ENCODE results near the gene MYO1D. TPM values are rescaled to one million over a fixed set of nuclear protein-coding genes. Genes with fewer than 3 reads are reported as not detected.

MYO1D gene
- total and polyA plus RNA-seq, 5 donors from 2014 or later, result 1.5 to 8.2 (median 2.7) TPM

DNA sequence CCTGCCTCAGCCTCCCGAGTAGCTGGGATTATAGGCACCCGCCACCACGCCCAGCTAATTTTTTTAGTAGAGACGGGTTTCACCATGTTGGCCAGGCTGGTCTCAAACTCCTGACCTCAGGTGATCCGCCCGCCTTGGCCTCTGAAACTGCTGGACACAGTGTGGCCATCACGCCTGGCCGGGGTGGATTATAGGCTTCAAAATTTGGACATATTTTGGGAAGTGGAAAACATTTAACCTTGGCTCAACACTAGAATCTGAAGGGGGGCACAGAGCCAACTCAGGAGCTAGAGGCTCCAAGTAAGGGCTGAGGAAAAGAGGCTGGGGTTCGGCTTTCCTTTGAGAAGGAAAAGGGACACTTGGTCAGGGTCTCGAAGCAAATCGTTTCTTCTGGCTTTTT lies 392.3 kb downstream of the MYO1D start:
- H3K27me3 Mint-ChIP-seq, result no peaks in the 10 kb centered on the region
- H3K4me3 Mint-ChIP-seq, result peak overlapping the region in 2 of 4 donors; percentile 61 to 84
- ATAC-seq (ENCODE audit: low read depth in 2 of 2) (no peak), DNase-seq (no peak)
- Histone ChIP-seq H3K36me3 (ENCODE audit: control insufficient read depth, insufficient read depth, low read length) (peaks cover 25% of the 10 kb centered on the region), H3K4me3 (ENCODE audit: low read depth, low read length) (no peak overlapping the region), H3K4me1 (ENCODE audit: control insufficient read depth, insufficient read depth, low read length, poor library complexity, severe bottlenecking) (peaks cover 34% of the 10 kb centered on the region), H3K27me3 (ENCODE audit: control insufficient read depth, insufficient read depth, low read length) (no peaks in the 10 kb centered on the region), H3K27ac (ENCODE audit: insufficient read depth, low read length, poor library complexity, severe bottlenecking) (no peak overlapping the region), H3K9me3 (ENCODE audit: control insufficient read depth in 2 of 2, low read length in 2 of 2) (no peaks in the 10 kb centered on the region)
- peaks cover 35% of the 10 kb centered on the region for H3K36me3 Mint-ChIP-seq
- peak overlapping the region in 2 of 3 donors; percentile 58 to 83 for H3K27ac Mint-ChIP-seq
- peaks cover 0 to 37% (median 13%) of the 10 kb centered on the region in 4 donors for H3K4me1 Mint-ChIP-seq
- no peaks in the 10 kb centered on the region for H3K9me3 Mint-ChIP-seq

DNA sequence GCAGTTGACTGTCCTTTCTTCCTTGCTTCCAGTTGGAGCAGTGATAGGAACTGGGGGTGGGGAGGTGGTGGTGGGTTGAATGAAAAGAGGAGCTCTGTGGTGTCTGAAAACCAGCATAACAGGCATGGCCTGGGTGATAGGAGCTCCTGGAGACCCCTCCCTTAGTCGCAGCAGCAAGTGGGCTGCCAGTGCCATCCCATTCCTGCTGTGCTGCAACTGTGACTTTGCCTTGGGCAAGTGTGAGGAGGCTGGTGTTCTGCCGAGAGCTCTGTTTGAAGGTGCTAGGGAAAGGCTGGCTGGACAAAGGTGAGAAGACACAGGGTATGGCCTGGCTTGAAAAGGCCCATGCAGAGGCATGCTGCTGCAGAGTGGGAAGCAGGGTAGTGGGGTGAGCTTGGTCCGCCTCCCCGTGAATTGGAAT lies 392.9 kb downstream of the MYO1D start:
- no peak for DNase-seq
- no peaks in the 10 kb centered on the region for H3K9me3 Mint-ChIP-seq
- H3K4me3 Mint-ChIP-seq, result peak overlapping the region; percentile 4 to 84 (median 48)
- Histone ChIP-seq H3K4me3 (ENCODE audit: low read depth, low read length) (no peak overlapping the region), H3K27ac (ENCODE audit: insufficient read depth, low read length, poor library complexity, severe bottlenecking) (peak overlapping the region; percentile 57), H3K9me3 (ENCODE audit: control insufficient read depth in 2 of 2, low read length in 2 of 2) (no peaks in the 10 kb centered on the region), H3K27me3 (ENCODE audit: control insufficient read depth, insufficient read depth, low read length) (no peaks in the 10 kb centered on the region), H3K36me3 (ENCODE audit: control insufficient read depth, insufficient read depth, low read length) (peaks cover 31% of the 10 kb centered on the region), H3K4me1 (ENCODE audit: control insufficient read depth, insufficient read depth, low read length, poor library complexity, severe bottlenecking) (peaks cover 28% of the 10 kb centered on the region)
- no peaks in the 10 kb centered on the region for H3K27me3 Mint-ChIP-seq
- H3K4me1 Mint-ChIP-seq, result peaks cover 0 to 31% (median 11%) of the 10 kb centered on the region in 4 donors
- H3K36me3 Mint-ChIP-seq, result peaks cover 35% of the 10 kb centered on the region
- ATAC-seq (ENCODE audit: low read depth in 2 of 2), result no peak
- peak overlapping the region; percentile 31 to 94 (median 58) for H3K27ac Mint-ChIP-seq

DNA sequence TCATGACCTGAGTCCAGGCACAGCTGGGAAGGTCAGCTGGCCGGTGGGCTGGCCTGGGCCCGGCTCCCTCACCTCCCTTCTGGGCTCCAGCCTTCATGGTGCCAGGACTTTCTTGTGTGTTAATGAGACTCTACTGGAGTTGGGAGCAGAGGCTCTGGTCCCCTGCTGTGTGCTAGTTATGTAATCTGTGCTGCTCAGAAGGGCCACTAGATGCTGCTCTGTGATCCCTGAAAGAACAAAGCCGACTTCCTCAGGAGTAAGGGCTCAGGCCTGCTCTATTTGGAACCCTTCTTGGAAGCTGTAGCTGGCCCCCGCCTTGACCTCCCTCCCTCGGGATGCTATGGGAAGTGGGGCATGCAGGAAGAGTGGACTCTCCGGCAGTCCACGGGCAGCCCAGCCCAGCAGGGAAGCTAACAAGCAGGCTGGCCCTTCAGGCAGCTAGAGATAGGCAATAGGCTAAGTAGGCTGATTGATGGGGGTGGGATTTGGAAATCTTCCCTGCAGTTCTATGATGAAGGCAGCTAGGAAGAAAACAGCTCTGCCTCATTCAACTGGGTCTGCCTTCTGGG lies 393.4 kb downstream of the MYO1D start:
- no peaks in the 10 kb centered on the region for H3K27me3 Mint-ChIP-seq
- no peaks in the 10 kb centered on the region for H3K9me3 Mint-ChIP-seq
- peaks cover 0 to 26% (median 10%) of the 10 kb centered on the region in 4 donors for H3K4me1 Mint-ChIP-seq
- Histone ChIP-seq H3K4me3 (ENCODE audit: low read depth, low read length) (no peak overlapping the region), H3K9me3 (ENCODE audit: control insufficient read depth in 2 of 2, low read length in 2 of 2) (no peaks in the 10 kb centered on the region), H3K4me1 (ENCODE audit: control insufficient read depth, insufficient read depth, low read length, poor library complexity, severe bottlenecking) (peaks cover 24% of the 10 kb centered on the region), H3K36me3 (ENCODE audit: control insufficient read depth, insufficient read depth, low read length) (peaks cover 36% of the 10 kb centered on the region), H3K27ac (ENCODE audit: insufficient read depth, low read length, poor library complexity, severe bottlenecking) (peak overlapping the region; percentile 57), H3K27me3 (ENCODE audit: control insufficient read depth, insufficient read depth, low read length) (no peaks in the 10 kb centered on the region)
- DNase-seq, result peak in 2 of 3 donors; percentile 57 to 61
- peak overlapping the region; percentile 58 to 88 (median 66) for H3K27ac Mint-ChIP-seq
- peak overlapping the region in 2 of 4 donors; percentile 8 to 84 for H3K4me3 Mint-ChIP-seq
- H3K36me3 Mint-ChIP-seq, result peaks cover 35% of the 10 kb centered on the region
- ATAC-seq (ENCODE audit: low read depth in 2 of 2), result peak; percentile 42 to 43

DNA sequence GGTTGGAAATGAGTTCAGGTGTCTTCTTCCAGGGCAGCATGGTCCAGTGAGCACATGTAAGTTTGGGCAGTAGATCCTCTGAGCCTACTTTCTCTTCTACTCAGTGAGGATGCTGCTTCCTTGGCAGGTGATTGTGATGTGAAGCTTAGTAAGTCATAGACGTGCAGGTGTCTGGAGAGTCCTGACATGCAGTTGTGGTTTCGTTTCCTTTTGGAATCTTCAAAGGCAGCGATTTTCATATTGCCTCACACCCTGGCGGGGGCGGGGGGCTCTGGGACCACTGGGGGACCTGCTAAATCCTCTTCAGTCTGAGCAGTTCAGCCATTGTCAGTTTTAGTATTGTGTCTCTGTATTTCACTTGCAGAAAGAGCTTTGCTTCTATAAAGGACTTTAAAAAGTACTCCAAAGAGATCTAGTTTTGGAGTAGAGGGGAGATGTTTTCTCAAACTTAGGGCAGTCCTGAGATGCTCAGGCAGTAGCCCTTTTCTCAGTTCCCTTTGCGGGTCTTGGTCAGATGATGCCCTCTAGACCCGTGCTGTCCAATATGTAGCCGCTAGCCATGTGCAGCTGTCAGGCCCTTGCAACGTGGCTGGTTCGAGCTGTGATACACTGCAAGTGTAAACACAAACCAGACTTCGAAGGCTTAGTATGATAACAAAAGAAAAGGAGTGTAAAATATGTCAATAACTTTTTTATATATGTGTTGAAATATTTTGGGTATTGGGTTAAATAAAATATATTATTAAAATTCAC lies 394.2 kb downstream of the MYO1D start:
- H3K4me3 Mint-ChIP-seq, result peak overlapping the region in 1 of 4 donors; percentile 41
- H3K27ac Mint-ChIP-seq, result peak overlapping the region; percentile 57 to 74 (median 70)
- DNase-seq (no peak), ATAC-seq (ENCODE audit: low read depth in 2 of 2) (no peak)
- H3K4me3 ChIP-seq (ENCODE audit: low read depth, low read length), result no peak overlapping the region
- peaks cover 41% of the 10 kb centered on the region for H3K36me3 ChIP-seq (ENCODE audit: control insufficient read depth, insufficient read depth, low read length)
- H3K36me3 Mint-ChIP-seq, result peaks cover 36% of the 10 kb centered on the region
- peak overlapping the region; percentile 57 for H3K27ac ChIP-seq (ENCODE audit: insufficient read depth, low read length, poor library complexity, severe bottlenecking)
- H3K9me3 ChIP-seq (ENCODE audit: control insufficient read depth in 2 of 2, low read length in 2 of 2), result no peaks in the 10 kb centered on the region
- H3K9me3 Mint-ChIP-seq, result no peaks in the 10 kb centered on the region
- no peaks in the 10 kb centered on the region for H3K27me3 Mint-ChIP-seq
- H3K27me3 ChIP-seq (ENCODE audit: control insufficient read depth, insufficient read depth, low read length), result no peaks in the 10 kb centered on the region
- H3K4me1 ChIP-seq (ENCODE audit: control insufficient read depth, insufficient read depth, low read length, poor library complexity, severe bottlenecking), result peaks cover 16% of the 10 kb centered on the region
- peaks cover 0 to 19% (median 8%) of the 10 kb centered on the region in 4 donors for H3K4me1 Mint-ChIP-seq

DNA sequence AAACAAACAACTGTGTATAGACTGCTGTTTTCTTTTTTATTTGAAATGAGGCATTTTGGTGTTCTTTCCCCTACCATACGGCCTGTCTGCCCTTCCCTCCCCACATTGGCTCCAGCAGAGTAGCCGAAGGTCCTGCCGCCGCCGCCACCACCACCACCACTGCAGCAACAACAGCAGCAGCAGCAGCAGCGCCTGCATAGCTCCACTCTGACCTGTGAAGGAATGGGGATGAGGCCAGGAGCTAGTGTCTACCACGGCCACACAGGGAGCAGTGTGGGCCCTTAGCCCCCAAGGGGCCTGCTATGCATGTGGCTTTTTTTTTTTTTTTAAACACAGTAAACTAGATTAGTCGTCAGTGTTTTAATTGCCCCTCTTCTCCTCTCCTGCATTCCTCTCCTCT lies 395.7 kb downstream of the MYO1D start:
- ATAC-seq (ENCODE audit: low read depth in 2 of 2), result no peak
- H3K27me3 Mint-ChIP-seq, result no peaks in the 10 kb centered on the region
- no peak overlapping the region for H3K27ac ChIP-seq (ENCODE audit: insufficient read depth, low read length, poor library complexity, severe bottlenecking)
- no peak overlapping the region for H3K4me3 ChIP-seq (ENCODE audit: low read depth, low read length)
- no peaks in the 10 kb centered on the region for H3K9me3 Mint-ChIP-seq
- H3K27ac Mint-ChIP-seq, result peak overlapping the region in 1 of 3 donors; percentile 38
- DNase-seq, result no peak
- H3K4me3 Mint-ChIP-seq, result no peak overlapping the region
- peaks cover 0 to 16% (median 4%) of the 10 kb centered on the region in 4 donors for H3K4me1 Mint-ChIP-seq
- peaks cover 10% of the 10 kb centered on the region for H3K4me1 ChIP-seq (ENCODE audit: control insufficient read depth, insufficient read depth, low read length, poor library complexity, severe bottlenecking)
- H3K36me3 ChIP-seq (ENCODE audit: control insufficient read depth, insufficient read depth, low read length), result peaks cover 57% of the 10 kb centered on the region
- H3K36me3 Mint-ChIP-seq, result peaks cover 42% of the 10 kb centered on the region
- no peaks in the 10 kb centered on the region for H3K27me3 ChIP-seq (ENCODE audit: control insufficient read depth, insufficient read depth, low read length)
- no peaks in the 10 kb centered on the region for H3K9me3 ChIP-seq (ENCODE audit: control insufficient read depth in 2 of 2, low read length in 2 of 2)

DNA sequence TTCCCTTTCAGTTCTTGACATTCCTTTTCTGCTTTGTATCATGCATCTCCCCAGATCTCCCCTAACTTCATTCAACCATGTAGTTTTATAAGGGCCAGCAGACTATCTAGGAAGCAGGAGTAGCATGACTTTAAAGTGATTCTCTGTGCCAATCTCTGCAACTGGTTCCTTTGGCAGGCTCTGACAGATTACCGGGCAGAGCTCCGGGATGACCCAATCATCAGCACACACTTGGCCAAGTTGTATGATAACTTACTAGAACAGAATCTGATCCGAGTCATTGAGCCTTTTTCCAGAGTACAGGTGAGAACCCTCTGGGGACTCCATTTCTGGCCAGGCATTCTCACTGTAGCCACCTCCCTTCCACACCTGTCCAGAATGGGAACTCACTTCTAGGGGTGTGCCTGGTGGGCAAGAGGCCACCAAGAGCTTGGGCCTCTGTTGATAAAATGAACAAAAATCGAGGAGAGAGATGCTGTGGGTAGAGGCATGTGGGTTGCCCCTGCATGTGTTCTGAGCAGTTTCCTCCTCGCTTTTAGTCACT lies 397.8 kb downstream of the MYO1D start:
- ATAC-seq (ENCODE audit: low read depth in 2 of 2) (no peak), DNase-seq (no peak)
- Mint-ChIP-seq H3K4me1 (peaks cover 0 to 20% (median 4%) of the 10 kb centered on the region in 4 donors), H3K36me3 (peaks cover 56% of the 10 kb centered on the region), H3K9me3 (no peaks in the 10 kb centered on the region), H3K4me3 (peak overlapping the region in 1 of 4 donors; percentile 47), H3K27ac (peak overlapping the region in 2 of 3 donors; percentile 30 to 51), H3K27me3 (no peaks in the 10 kb centered on the region)
- Histone ChIP-seq H3K36me3 (ENCODE audit: control insufficient read depth, insufficient read depth, low read length) (peaks cover 77% of the 10 kb centered on the region), H3K27me3 (ENCODE audit: control insufficient read depth, insufficient read depth, low read length) (no peaks in the 10 kb centered on the region), H3K27ac (ENCODE audit: insufficient read depth, low read length, poor library complexity, severe bottlenecking) (no peak overlapping the region), H3K9me3 (ENCODE audit: control insufficient read depth in 2 of 2, low read length in 2 of 2) (no peaks in the 10 kb centered on the region), H3K4me1 (ENCODE audit: control insufficient read depth, insufficient read depth, low read length, poor library complexity, severe bottlenecking) (no peaks in the 10 kb centered on the region), H3K4me3 (ENCODE audit: low read depth, low read length) (no peak overlapping the region)

DNA sequence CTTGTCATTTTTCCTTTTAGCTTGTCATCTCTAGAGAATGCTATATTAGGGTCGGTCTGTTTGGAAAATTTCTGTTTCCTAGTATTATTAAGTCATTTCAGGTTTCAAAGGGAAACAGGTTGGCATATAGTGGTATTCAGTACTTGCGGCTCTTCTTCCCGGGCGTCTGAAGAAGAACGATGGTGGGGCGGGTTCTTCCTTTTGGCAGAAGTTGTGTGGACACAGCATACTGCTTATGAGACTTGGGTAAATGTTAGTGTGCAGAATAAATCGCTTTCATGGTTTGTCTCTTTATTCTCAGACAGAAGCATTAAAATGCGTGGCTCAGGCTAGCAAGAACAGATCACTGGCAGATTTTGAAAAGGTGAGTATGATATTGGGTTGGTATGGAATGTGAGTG lies 399.7 kb downstream of the MYO1D start:
- peaks cover 89% of the 10 kb centered on the region for H3K36me3 ChIP-seq (ENCODE audit: control insufficient read depth, insufficient read depth, low read length)
- H3K4me3 Mint-ChIP-seq, result peak overlapping the region in 1 of 4 donors; percentile 27
- DNase-seq (no peak), ATAC-seq (ENCODE audit: low read depth in 2 of 2) (no peak)
- peak overlapping the region in 1 of 3 donors; percentile 17 for H3K27ac Mint-ChIP-seq
- no peak overlapping the region for H3K27ac ChIP-seq (ENCODE audit: insufficient read depth, low read length, poor library complexity, severe bottlenecking)
- no peaks in the 10 kb centered on the region for H3K27me3 Mint-ChIP-seq
- no peaks in the 10 kb centered on the region for H3K4me1 ChIP-seq (ENCODE audit: control insufficient read depth, insufficient read depth, low read length, poor library complexity, severe bottlenecking)
- H3K36me3 Mint-ChIP-seq, result peaks cover 62% of the 10 kb centered on the region
- no peaks in the 10 kb centered on the region for H3K9me3 Mint-ChIP-seq
- H3K4me3 ChIP-seq (ENCODE audit: low read depth, low read length), result no peak overlapping the region
- H3K9me3 ChIP-seq (ENCODE audit: control insufficient read depth in 2 of 2, low read length in 2 of 2), result no peaks in the 10 kb centered on the region
- peaks cover 0 to 17% (median 1%) of the 10 kb centered on the region in 4 donors for H3K4me1 Mint-ChIP-seq
- H3K27me3 ChIP-seq (ENCODE audit: control insufficient read depth, insufficient read depth, low read length), result no peaks in the 10 kb centered on the region
